Sigmoid colon (tissue), 4 donors: ENCODE measurements around the gene MYOC.
"Not testable (repeated sequence)": the region's sequence is repeated elsewhere in the genome, so short reads cannot be mapped to it uniquely, and the experiment has no call there.

Experiments
- CTCF ChIP-seq, 4 experiments: fragments of 450-650 bp in 3 of 4; fragments of 200-600 bp in 1 of 4; IDR thresholded peaks; one replicate each; pipeline ENCODE4 v1.5.1; 2016 to 2019; ENCODE audit warnings: antibody characterized with exemption in 4 of 4, mild to moderate bottlenecking in 3 of 4, moderate library complexity in 2 of 4
- EP300 ChIP-seq, 4 donors: sonication (generic); formaldehyde crosslinking; IDR thresholded peaks; one replicate each; pipeline ENCODE4 v1.6.1; 2017; ENCODE audit warnings: antibody characterized with exemption in 4 of 4
- POLR2A ChIP-seq, 2 donors: fragments of 450-650 bp; IDR thresholded peaks; one replicate each; pipeline ENCODE4 v1.6.1; 2016; ENCODE audit warnings: antibody characterized with exemption in 2 of 2, mild to moderate bottlenecking in 2 of 2, moderate library complexity in 2 of 2
- POLR2AphosphoS5 ChIP-seq, 4 donors: sonication (generic); formaldehyde crosslinking; IDR thresholded peaks; one replicate each; pipeline ENCODE4 v1.6.1; 2017; ENCODE audit warnings: antibody characterized with exemption in 4 of 4

GRCh38 chr1:171693541-171693940 lies 41.1 kb upstream of the MYOC start:
- TF ChIP-seq CTCF, POLR2AphosphoS5, EP300, POLR2A (IDR thresholded peaks at IDR 0.05): not testable (repeated sequence)
